Neural progenitor cell (in vitro differentiated cells): Measurements from ENCODE around the gene DLEU7. TPM values are rescaled to one million over a fixed set of nuclear protein-coding genes. Genes with fewer than 3 reads are reported as not detected.

Source experiments
- DNase-seq: peaks from one replicate; pipeline ENCODE4 v3.0.0-alpha.2; 2016; ENCODE audit warnings: low spot score
- H2AFZ ChIP-seq: fragments of 200-600 bp; sonication (generic); replicated peaks from 2 replicates; pipeline ENCODE4 v1.6.1; 2016; ENCODE audit warnings: antibody characterized with exemption
- H3F3A ChIP-seq: fragments of 200-600 bp; sonication (generic); 2 replicates; pipeline ENCODE4 v1.6.1; 2016; ENCODE audit warnings: antibody characterized with exemption, low read depth
- H3K27ac ChIP-seq: fragments of 200-600 bp; sonication (generic); 2 replicates; pipeline ENCODE4 v1.5.1; 2016; ENCODE audit warnings: mild to moderate bottlenecking
- H3K27me3 ChIP-seq: fragments of 200-600 bp; sonication (generic); 2 replicates; pipeline ENCODE4 v1.6.1; 2016; ENCODE audit warnings: mild to moderate bottlenecking, moderate library complexity
- H3K36me3 ChIP-seq: fragments of 200-600 bp; sonication (generic); 2 replicates; pipeline ENCODE4 v1.5.1; 2016
- H3K4me1 ChIP-seq: fragments of 200-600 bp; sonication (generic); 2 replicates; pipeline ENCODE4 v1.6.1; 2016; ENCODE audit warnings: mixed run types
- H3K4me2 ChIP-seq: fragments of 200-600 bp; sonication (generic); 2 replicates; pipeline ENCODE4 v1.6.1; 2016
- H3K4me3 ChIP-seq: fragments of 200-600 bp; sonication (generic); 2 replicates; pipeline ENCODE4 v1.5.1; 2016
- H3K79me2 ChIP-seq: fragments of 200-600 bp; sonication (generic); 2 replicates; pipeline ENCODE4 v1.6.1; 2016; ENCODE audit warnings: low read depth
- H3K9ac ChIP-seq: fragments of 200-600 bp; sonication (generic); 2 replicates; pipeline ENCODE4 v1.6.1; 2016
- H3K9me3 ChIP-seq: fragments of 200-600 bp; sonication (generic); 2 replicates; pipeline ENCODE4 v1.5.1; 2016; ENCODE audit warnings: low read depth
- H4K20me1 ChIP-seq: fragments of 200-600 bp; sonication (generic); 2 replicates; pipeline ENCODE4 v1.6.1; 2016; ENCODE audit warnings: low read depth
- H3K27ac Mint-ChIP-seq: 3 replicates; pipeline ENCODE4 v1.8.0; 2021; ENCODE audit warnings: mixed read lengths
- H3K27me3 Mint-ChIP-seq: 2 replicates; pipeline ENCODE4 v1.8.0; 2022; ENCODE audit warnings: low read depth, mild to moderate bottlenecking, inconsistent platforms, moderate library complexity, mixed read lengths; ENCODE audit not compliant: insufficient read depth
- H3K36me3 Mint-ChIP-seq: 3 replicates; pipeline ENCODE4 v1.8.0; 2021; ENCODE audit warnings: mixed read lengths
- H3K4me1 Mint-ChIP-seq: 3 replicates; pipeline ENCODE4 v1.8.0; 2021; ENCODE audit warnings: mixed read lengths
- H3K4me3 Mint-ChIP-seq: 3 replicates; pipeline ENCODE4 v1.8.0; 2021; ENCODE audit warnings: mild to moderate bottlenecking, moderate library complexity, mixed read lengths
- H3K9me3 Mint-ChIP-seq: 3 replicates; pipeline ENCODE4 v1.8.0; 2020; ENCODE audit warnings: mixed read lengths
- EZH2 ChIP-seq: fragments of 200-600 bp; sonication (generic); IDR thresholded peaks from 2 replicates; pipeline ENCODE4 v1.6.1; 2017; ENCODE audit warnings: antibody characterized with exemption, mild to moderate bottlenecking, moderate library complexity
- EZH2phosphoT487 ChIP-seq: fragments of 200-600 bp; sonication (generic); IDR thresholded peaks from 2 replicates; pipeline ENCODE4 v1.6.1; 2017; ENCODE audit warnings: antibody characterized with exemption
- total RNA-seq: library from RNA; depleted of rRNA; stranded (reverse); fragments of >200 nt; gene quantifications from 2 replicates; pipeline ENCODE4 v1.2.3, GENCODE V29; 2015; ENCODE audit warnings: low replicate concordance
- TF ChIP-seq, protein P1 (sequence below): fragments of 200-600 bp; sonication (generic); IDR thresholded peaks from 2 replicates; pipeline ENCODE4 v1.5.1; 2017; ENCODE audit warnings: antibody characterized with exemption, mild to moderate bottlenecking

DLEU7 gene
- total RNA-seq, 1 donor from 2014 or later = not detected

DNA sequence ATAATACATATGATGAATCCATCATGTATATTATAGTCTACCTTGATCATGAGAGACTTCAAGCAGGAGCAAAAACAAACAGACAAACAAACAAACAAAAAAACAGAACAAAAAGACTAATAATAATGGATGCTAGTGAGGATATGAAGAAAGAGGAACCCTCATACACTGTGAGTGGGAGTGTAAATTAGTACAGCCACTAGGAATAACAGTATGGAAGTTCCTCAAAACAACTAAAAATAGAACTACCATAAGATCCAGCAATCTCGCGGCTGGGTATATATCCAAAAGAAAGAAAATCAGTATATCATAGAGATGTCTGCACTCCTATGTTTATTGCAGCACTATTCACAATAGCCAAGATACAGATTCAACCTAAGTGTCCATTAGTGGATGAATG, 7.0 kb upstream of the DLEU7 start:
- Mint-ChIP-seq H3K27me3 (peaks cover 4% of the 10 kb centered on the region), H3K36me3 (no peaks in the 10 kb centered on the region), H3K4me1 (no peaks in the 10 kb centered on the region), H3K4me3 (no peak overlapping the region), H3K27ac (no peak overlapping the region), H3K9me3 (peaks cover 5% of the 10 kb centered on the region)
- Histone ChIP-seq H3K79me2 (no peaks in the 10 kb centered on the region), H3K9me3 (no peaks in the 10 kb centered on the region), H3K27ac (no peak overlapping the region), H3K36me3 (no peaks in the 10 kb centered on the region), H3K4me1 (no peaks in the 10 kb centered on the region), H3K27me3 (peaks cover 5% of the 10 kb centered on the region), H2AFZ (no peak overlapping the region), H3K4me2 (no peak overlapping the region), H3F3A (no peaks in the 10 kb centered on the region), H4K20me1 (no peaks in the 10 kb centered on the region), H3K4me3 (no peak overlapping the region), H3K9ac (no peak overlapping the region)
- no peak for TF ChIP-seq EZH2
- TF ChIP-seq, protein P1, sequence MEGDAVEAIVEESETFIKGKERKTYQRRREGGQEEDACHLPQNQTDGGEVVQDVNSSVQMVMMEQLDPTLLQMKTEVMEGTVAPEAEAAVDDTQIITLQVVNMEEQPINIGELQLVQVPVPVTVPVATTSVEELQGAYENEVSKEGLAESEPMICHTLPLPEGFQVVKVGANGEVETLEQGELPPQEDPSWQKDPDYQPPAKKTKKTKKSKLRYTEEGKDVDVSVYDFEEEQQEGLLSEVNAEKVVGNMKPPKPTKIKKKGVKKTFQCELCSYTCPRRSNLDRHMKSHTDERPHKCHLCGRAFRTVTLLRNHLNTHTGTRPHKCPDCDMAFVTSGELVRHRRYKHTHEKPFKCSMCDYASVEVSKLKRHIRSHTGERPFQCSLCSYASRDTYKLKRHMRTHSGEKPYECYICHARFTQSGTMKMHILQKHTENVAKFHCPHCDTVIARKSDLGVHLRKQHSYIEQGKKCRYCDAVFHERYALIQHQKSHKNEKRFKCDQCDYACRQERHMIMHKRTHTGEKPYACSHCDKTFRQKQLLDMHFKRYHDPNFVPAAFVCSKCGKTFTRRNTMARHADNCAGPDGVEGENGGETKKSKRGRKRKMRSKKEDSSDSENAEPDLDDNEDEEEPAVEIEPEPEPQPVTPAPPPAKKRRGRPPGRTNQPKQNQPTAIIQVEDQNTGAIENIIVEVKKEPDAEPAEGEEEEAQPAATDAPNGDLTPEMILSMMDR = no peak
- no peak for TF ChIP-seq EZH2phosphoT487
- no peak for DNase-seq

DNA sequence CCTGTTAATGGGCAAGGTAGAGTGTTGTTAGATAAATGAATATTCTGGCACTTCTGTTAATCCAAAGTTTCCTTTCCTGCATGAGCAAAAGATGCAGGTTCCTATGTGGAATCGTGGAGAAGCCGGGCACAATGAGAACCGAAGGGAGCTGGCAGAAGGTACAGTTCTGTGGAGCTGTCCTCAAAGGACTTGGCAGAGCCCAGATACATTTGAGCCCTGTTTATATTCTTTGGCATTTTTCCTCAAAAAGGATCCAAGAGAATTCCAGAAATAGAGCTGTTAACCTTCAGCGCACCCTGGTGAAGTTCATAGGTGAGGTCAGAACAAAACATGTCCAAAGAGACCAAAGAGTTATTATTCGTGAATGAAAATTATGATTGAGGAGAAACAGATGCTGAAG, 4.0 kb upstream of the DLEU7 start:
- H3K36me3 Mint-ChIP-seq = no peaks in the 10 kb centered on the region
- TF ChIP-seq EZH2phosphoT487 (no peak), EZH2 (no peak)
- TF ChIP-seq, protein P1 = no peak
- H2AFZ ChIP-seq = no peak overlapping the region
- H3K36me3 ChIP-seq = no peaks in the 10 kb centered on the region
- H3K4me1 Mint-ChIP-seq = peaks cover 12% of the 10 kb centered on the region
- no peak overlapping the region for H3K4me3 Mint-ChIP-seq
- no peak overlapping the region for H3K27ac Mint-ChIP-seq
- no peaks in the 10 kb centered on the region for H3K9me3 ChIP-seq
- H3F3A ChIP-seq = peaks cover 3% of the 10 kb centered on the region
- peaks cover 6% of the 10 kb centered on the region for H3K27me3 Mint-ChIP-seq
- H4K20me1 ChIP-seq = peaks cover 2% of the 10 kb centered on the region
- peaks cover 5% of the 10 kb centered on the region for H3K9me3 Mint-ChIP-seq
- no peak overlapping the region for H3K4me2 ChIP-seq
- no peaks in the 10 kb centered on the region for H3K79me2 ChIP-seq
- peaks cover 9% of the 10 kb centered on the region for H3K4me1 ChIP-seq
- DNase-seq = no peak
- no peak overlapping the region for H3K9ac ChIP-seq
- no peak overlapping the region for H3K4me3 ChIP-seq
- no peak overlapping the region for H3K27ac ChIP-seq
- H3K27me3 ChIP-seq = peaks cover 35% of the 10 kb centered on the region

DNA sequence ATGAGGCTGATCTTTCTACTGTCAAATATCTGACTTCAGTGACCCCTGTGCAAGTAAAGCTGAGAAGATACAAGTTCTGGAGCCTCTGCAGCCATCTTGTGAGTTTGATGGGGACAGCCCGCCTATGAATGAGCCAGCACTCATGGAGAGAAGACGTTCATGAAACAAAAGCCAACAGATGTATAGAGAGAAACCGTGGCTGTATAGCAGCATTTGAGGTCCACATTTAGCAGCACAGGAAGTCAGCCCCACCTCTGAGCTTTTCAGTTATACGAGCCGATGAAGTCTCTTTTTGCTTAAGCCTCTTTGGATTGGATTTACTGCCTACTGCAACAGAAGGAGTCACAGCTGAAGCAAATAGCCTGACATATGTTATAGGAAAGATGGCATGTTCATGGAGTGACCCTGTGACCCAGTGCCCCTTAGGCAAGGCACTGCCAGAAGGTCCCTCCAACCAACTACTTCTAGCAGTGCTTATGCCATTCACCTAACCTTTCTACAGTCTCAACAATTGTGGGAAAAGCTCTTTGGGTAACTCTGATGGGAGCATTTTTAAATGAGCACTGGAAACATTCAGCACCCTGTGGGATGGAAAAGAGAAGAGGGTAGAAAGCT, 3.5 kb upstream of the DLEU7 start:
- Mint-ChIP-seq H3K4me1 (peaks cover 17% of the 10 kb centered on the region), H3K36me3 (no peaks in the 10 kb centered on the region), H3K4me3 (no peak overlapping the region), H3K9me3 (peaks cover 5% of the 10 kb centered on the region), H3K27me3 (peaks cover 6% of the 10 kb centered on the region), H3K27ac (no peak overlapping the region)
- peaks cover 40% of the 10 kb centered on the region for H3K27me3 ChIP-seq
- H3K4me3 ChIP-seq = no peak overlapping the region
- H3K36me3 ChIP-seq = no peaks in the 10 kb centered on the region
- no peak for TF ChIP-seq EZH2
- no peak overlapping the region for H3K4me2 ChIP-seq
- peaks cover 8% of the 10 kb centered on the region for H3F3A ChIP-seq
- peaks cover 3% of the 10 kb centered on the region for H4K20me1 ChIP-seq
- no peaks in the 10 kb centered on the region for H3K79me2 ChIP-seq
- no peak for DNase-seq
- H2AFZ ChIP-seq = no peak overlapping the region
- H3K9ac ChIP-seq = no peak overlapping the region
- no peak overlapping the region for H3K27ac ChIP-seq
- no peaks in the 10 kb centered on the region for H3K9me3 ChIP-seq
- peaks cover 9% of the 10 kb centered on the region for H3K4me1 ChIP-seq

DNA sequence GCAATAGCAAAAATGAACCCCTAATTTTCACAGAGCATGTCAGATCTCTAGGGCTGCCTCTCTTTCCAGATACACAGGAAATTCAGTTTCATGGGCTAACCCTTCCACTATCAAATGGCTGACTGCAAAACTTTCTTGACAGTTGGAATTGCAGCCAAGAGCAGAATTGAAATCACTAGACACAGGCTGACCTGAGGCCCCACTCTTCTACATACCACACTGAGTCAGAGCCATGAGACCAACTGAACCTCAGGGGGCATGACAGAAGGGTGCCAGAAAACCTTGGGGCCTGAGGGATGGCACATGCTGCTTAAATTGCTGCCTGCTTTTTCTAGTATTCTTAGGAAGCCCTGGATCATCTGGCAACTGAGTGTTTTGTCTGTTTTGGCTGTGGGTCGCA, 1.7 kb upstream of the DLEU7 start:
- H3K27ac Mint-ChIP-seq = no peak overlapping the region
- H3K27me3 Mint-ChIP-seq = peaks cover 12% of the 10 kb centered on the region
- H3K36me3 Mint-ChIP-seq = no peaks in the 10 kb centered on the region

More for the DNA sequence above, 1.7 kb upstream of the DLEU7 start:
- Mint-ChIP-seq H3K9me3 (peaks cover 5% of the 10 kb centered on the region), H3K4me1 (peaks cover 21% of the 10 kb centered on the region), H3K4me3 (no peak overlapping the region)
- TF ChIP-seq EZH2 = no peak
- TF ChIP-seq EZH2phosphoT487 = no peak
- TF ChIP-seq, protein P1 = no peak
- H3F3A ChIP-seq = peaks cover 9% of the 10 kb centered on the region
- H3K9ac ChIP-seq = no peak overlapping the region
- no peaks in the 10 kb centered on the region for H3K79me2 ChIP-seq
- no peaks in the 10 kb centered on the region for H3K36me3 ChIP-seq
- H3K27me3 ChIP-seq = peaks cover 58% of the 10 kb centered on the region
- H3K9me3 ChIP-seq = no peaks in the 10 kb centered on the region
- DNase-seq = no peak
- no peak overlapping the region for H3K4me3 ChIP-seq
- H3K4me2 ChIP-seq = no peak overlapping the region
- no peak overlapping the region for H2AFZ ChIP-seq
- peaks cover 3% of the 10 kb centered on the region for H4K20me1 ChIP-seq
- peaks cover 9% of the 10 kb centered on the region for H3K4me1 ChIP-seq
- H3K27ac ChIP-seq = no peak overlapping the region
